GM19239 (cell line): ENCODE data around the gene GPR176.

Experiments
- DNase-seq: peaks from one replicate; pipeline ENCODE4 v3.0.0; 2011; ENCODE audit warnings: low spot score; ENCODE audit not compliant: insufficient read length
- FAIRE-seq: peaks from 2 replicates; lab custom pipeline; 2011; peaks lifted over from hg19 to GRCh38; lab: Jason Lieb, UNC

GPR176 gene

GRCh38 chr15:39868396-39868795 lies 51.7 kb downstream of the GPR176 start:
- FAIRE-seq, result no peak

GRCh38 chr15:39864116-39864515 lies 56.0 kb downstream of the GPR176 start:
- FAIRE-seq (peak; percentile 21), DNase-seq (no peak)

More at GRCh38 chr15:39868396-39868795, 51.7 kb downstream of the GPR176 start:
- no peak for DNase-seq

GRCh38 chr15:39860871-39861270 lies 59.2 kb downstream of the GPR176 start:
- FAIRE-seq (no peak), DNase-seq (no peak)

- FAIRE-seq (no peak), DNase-seq (no peak)
These were observed 59.9 kb downstream of the GPR176 start for GRCh38 chr15:39860200-39860599.

- DNase-seq (no peak), FAIRE-seq (no peak)
These were observed 60.4 kb downstream of the GPR176 start for GRCh38 chr15:39859636-39860035.

- FAIRE-seq, result no peak
- no peak for DNase-seq
These were observed 62.9 kb downstream of the GPR176 start for GRCh38 chr15:39857132-39857531.

GRCh38 chr15:39856357-39856756 lies 63.7 kb downstream of the GPR176 start:
- FAIRE-seq, result no peak

GRCh38 chr15:39855400-39855799 lies 64.7 kb downstream of the GPR176 start:
- no peak for DNase-seq

More at GRCh38 chr15:39856357-39856756, 63.7 kb downstream of the GPR176 start:
- no peak for DNase-seq

GRCh38 chr15:39854161-39854560 lies 65.9 kb downstream of the GPR176 start:
- DNase-seq (no peak), FAIRE-seq (no peak)

More at GRCh38 chr15:39855400-39855799, 64.7 kb downstream of the GPR176 start:
- no peak for FAIRE-seq

GRCh38 chr15:39852250-39852649 lies 67.8 kb downstream of the GPR176 start:
- DNase-seq (no peak), FAIRE-seq (no peak)

- FAIRE-seq (no peak), DNase-seq (no peak)
These were observed 68.5 kb downstream of the GPR176 start for GRCh38 chr15:39851500-39852092.

GRCh38 chr15:39850436-39850835 lies 69.6 kb downstream of the GPR176 start:
- FAIRE-seq (no peak), DNase-seq (no peak)

GRCh38 chr15:39846108-39846507 lies 74.0 kb downstream of the GPR176 start:
- DNase-seq (no peak), FAIRE-seq (peak; percentile 44)

GRCh38 chr15:39845582-39845981 lies 74.5 kb downstream of the GPR176 start:
- FAIRE-seq (peak; percentile 55), DNase-seq (no peak)

GRCh38 chr15:39843565-39843964 lies 76.5 kb downstream of the GPR176 start:
- DNase-seq (no peak), FAIRE-seq (no peak)

- FAIRE-seq (no peak), DNase-seq (no peak)
These were observed 82.6 kb downstream of the GPR176 start for GRCh38 chr15:39837454-39837853.

- DNase-seq, result no peak
These were observed 84.5 kb downstream of the GPR176 start for GRCh38 chr15:39835550-39835949.

GRCh38 chr15:39834256-39834655 lies 85.8 kb downstream of the GPR176 start:
- no peak for FAIRE-seq
- no peak for DNase-seq

More at GRCh38 chr15:39835550-39835949, 84.5 kb downstream of the GPR176 start:
- no peak for FAIRE-seq

- DNase-seq, result no peak
- FAIRE-seq, result no peak
These were observed 86.5 kb downstream of the GPR176 start for GRCh38 chr15:39833515-39833981.

- no peak for DNase-seq
- FAIRE-seq, result no peak
These were observed 89.9 kb downstream of the GPR176 start for GRCh38 chr15:39830166-39830565.

- FAIRE-seq (no peak), DNase-seq (no peak)
These were observed 91.6 kb downstream of the GPR176 start for GRCh38 chr15:39828374-39828931.

- FAIRE-seq, result no peak
These were observed 93.1 kb downstream of the GPR176 start for GRCh38 chr15:39826975-39827374.

More at GRCh38 chr15:39826975-39827374, 93.1 kb downstream of the GPR176 start:
- no peak for DNase-seq
